NCI-H446 treated with DMSO at 0.1 percent for 48 hours (cell line): ENCODE measurements around the gene SH3PXD2A.
"Not testable (repeated sequence)": the region's sequence is repeated elsewhere in the genome, so short reads cannot be mapped to it uniquely, and the experiment has no call there.

Source experiments
- DNase-seq: peaks from one replicate; lab custom pipeline; 2025; lab: John Stamatoyannopoulos, UW

Gene SH3PXD2A

GRCh38 chr10:103619424-103620351, 235.7 kb downstream of the SH3PXD2A start:
- no peak for DNase-seq

- DNase-seq, result peak; percentile 28
Measured at GRCh38 chr10:103618575-103619423, 236.6 kb downstream of the SH3PXD2A start.

GRCh38 chr10:103617602-103618385, 237.6 kb downstream of the SH3PXD2A start:
- no peak for DNase-seq

- no peak for DNase-seq
Measured at GRCh38 chr10:103616705-103617601, 238.4 kb downstream of the SH3PXD2A start.

- DNase-seq, result no peak
Measured at GRCh38 chr10:103614306-103615158, 240.8 kb downstream of the SH3PXD2A start.

GRCh38 chr10:103613616-103614015, 241.8 kb downstream of the SH3PXD2A start:
- no peak for DNase-seq

- DNase-seq, result no peak
Measured at GRCh38 chr10:103612462-103613365, 242.7 kb downstream of the SH3PXD2A start.

- no peak for DNase-seq
Measured at GRCh38 chr10:103610921-103611511, 244.4 kb downstream of the SH3PXD2A start.

- no peak for DNase-seq
Measured at GRCh38 chr10:103610083-103610472, 245.3 kb downstream of the SH3PXD2A start.

- DNase-seq, result no peak
Measured at GRCh38 chr10:103609231-103610082, 245.9 kb downstream of the SH3PXD2A start.

- DNase-seq, result not testable (repeated sequence)
Measured at GRCh38 chr10:103608056-103608455, 247.3 kb downstream of the SH3PXD2A start.

- DNase-seq, result not testable (repeated sequence)
Measured at GRCh38 chr10:103607051-103607450, 248.3 kb downstream of the SH3PXD2A start.

GRCh38 chr10:103606097-103606438, 249.3 kb downstream of the SH3PXD2A start:
- not testable (repeated sequence) for DNase-seq

- no peak for DNase-seq
Measured at GRCh38 chr10:103605359-103606096, 249.8 kb downstream of the SH3PXD2A start.

GRCh38 chr10:103603382-103603781, 252.0 kb downstream of the SH3PXD2A start:
- no peak for DNase-seq

- no peak for DNase-seq
Measured at GRCh38 chr10:103602852-103603155, 252.6 kb downstream of the SH3PXD2A start.
